Uterus (tissue), 4 donors: ENCODE results near the gene TBC1D2B. TPM values are rescaled to one million over a fixed set of nuclear protein-coding genes. Genes with fewer than 3 reads are reported as not detected.
A peak's percentile ranks its signal among the peaks of the same experiment; 100 is the strongest.

Experiments
- DNase-seq, 2 donors: peaks; one replicate each; pipeline ENCODE4 v3.0.0-alpha.2; 2019 to 2020
- H3K27ac ChIP-seq, 2 donors: fragments of 200-600 bp; sonication (generic); 1 replicate in 1 of 2; 2 replicates in 1 of 2; pipeline ENCODE4 v1.5.1; 2016 to 2018
- H3K27me3 ChIP-seq, 2 donors: fragments of 200-600 bp; sonication (generic); one replicate each; pipeline ENCODE4 v1.5.1; 2018 to 2019; ENCODE audit warnings: control low read depth in 1 of 2
- H3K36me3 ChIP-seq, 2 donors: fragments of 200-600 bp; sonication (generic); one replicate each; pipeline ENCODE4 v1.5.1; 2019; ENCODE audit warnings: control low read depth in 1 of 2
- H3K4me1 ChIP-seq, 2 donors: fragments of 200-600 bp; sonication (generic); one replicate each; pipeline ENCODE4 v1.5.1; 2018 to 2019; ENCODE audit warnings: control low read depth in 1 of 2
- H3K4me3 ChIP-seq, 2 donors: fragments of 200-600 bp; sonication (generic); 1 replicate in 1 of 2; 2 replicates in 1 of 2; pipeline ENCODE4 v1.5.1; 2018 to 2019; ENCODE audit warnings: mild to moderate bottlenecking in 1 of 2
- H3K9me3 ChIP-seq, 2 donors: fragments of 200-600 bp; sonication (generic); one replicate each; pipeline ENCODE4 v1.5.1; 2019; ENCODE audit warnings: control low read depth in 1 of 2
- POLR2A ChIP-seq, 2 donors: fragments of 450-650 bp; IDR thresholded peaks; one replicate each; pipeline ENCODE4 v1.6.1; 2016; ENCODE audit warnings: antibody characterized with exemption in 2 of 2, mild to moderate bottlenecking in 1 of 2, moderate library complexity in 1 of 2
- intact Hi-C: fragments of 100-400 bp; cut with DNase I; formaldehyde crosslinking; loops from one replicate; pipeline ENCODE4 v1.15.1; 2023; ENCODE audit warnings: low total_unique reads
- total RNA-seq, 4 donors: library from RNA; depleted of rRNA in 3 of 4; stranded (reverse); fragments of >200 nt in 3 of 4; gene quantifications; one replicate each; pipeline versions ENCODE4 v1.1.0 to v1.2.4, GENCODE V29; 2014 to 2023
- TF ChIP-seq, protein P1 (sequence below), 4 experiments: fragments of 200-600 bp in 2 of 4; fragments of 450-650 bp in 2 of 4; sonication (generic) in 2 of 4; IDR thresholded peaks; one replicate each; pipeline ENCODE4 v1.5.1; 2016 to 2019; ENCODE audit warnings: antibody characterized with exemption in 4 of 4, mild to moderate bottlenecking in 2 of 4, moderate library complexity in 1 of 4
- donor health status: DM: yes; HTN: yes; CAD: no.

The TBC1D2B gene
- total RNA-seq, 4 donors from 2014 or later: 27.7 to 89.0 (median 57.9) TPM

DNA sequence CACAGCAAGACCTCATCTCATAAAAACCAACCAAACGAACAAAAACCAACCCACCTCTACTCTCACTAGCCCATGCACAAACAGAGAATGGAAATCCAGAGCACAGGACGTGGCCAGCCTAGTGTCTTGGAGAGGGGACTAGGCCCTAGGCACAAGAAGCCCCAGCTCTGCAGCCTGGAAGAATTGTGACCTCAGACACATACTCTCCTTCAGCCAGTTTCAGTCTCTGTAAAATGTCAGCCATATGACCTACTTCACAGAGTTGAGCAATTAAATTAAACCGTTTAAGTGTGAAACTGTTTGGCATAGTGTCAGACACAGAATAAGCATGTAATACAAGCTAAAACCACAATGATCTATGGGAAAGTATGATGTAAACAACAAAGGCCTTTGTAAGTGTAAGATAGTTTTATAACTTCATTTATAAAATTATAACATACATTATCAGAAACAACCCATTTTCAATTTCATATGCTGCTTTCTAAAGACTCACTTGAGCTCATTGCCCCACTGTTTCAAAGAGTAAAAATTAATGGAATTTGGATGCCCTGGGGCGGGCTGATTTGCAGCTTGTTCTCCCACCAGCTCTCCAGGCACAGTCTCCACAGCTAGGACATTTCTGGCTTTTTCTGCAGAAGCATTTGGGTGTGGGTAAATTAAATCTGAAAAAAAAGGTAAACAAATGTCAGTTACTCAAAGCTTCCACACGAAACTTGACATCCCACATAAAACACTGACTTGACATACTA lies 32.9 kb downstream of the TBC1D2B start:
- no peaks in the 10 kb centered on the region for H3K27me3 ChIP-seq
- no peak for DNase-seq
- no peaks in the 10 kb centered on the region for H3K9me3 ChIP-seq
- intact Hi-C loops: no loop called here
- H3K27ac ChIP-seq: peak overlapping the region in 1 of 2 donors; percentile 18
- no peak overlapping the region for H3K4me3 ChIP-seq
- H3K36me3 ChIP-seq: no peaks in the 10 kb centered on the region
- peaks cover 5% of the 10 kb centered on the region in 2 donors for H3K4me1 ChIP-seq
- no peak for TF ChIP-seq POLR2A (IDR thresholded peaks at IDR 0.05)
- TF ChIP-seq, protein P1, sequence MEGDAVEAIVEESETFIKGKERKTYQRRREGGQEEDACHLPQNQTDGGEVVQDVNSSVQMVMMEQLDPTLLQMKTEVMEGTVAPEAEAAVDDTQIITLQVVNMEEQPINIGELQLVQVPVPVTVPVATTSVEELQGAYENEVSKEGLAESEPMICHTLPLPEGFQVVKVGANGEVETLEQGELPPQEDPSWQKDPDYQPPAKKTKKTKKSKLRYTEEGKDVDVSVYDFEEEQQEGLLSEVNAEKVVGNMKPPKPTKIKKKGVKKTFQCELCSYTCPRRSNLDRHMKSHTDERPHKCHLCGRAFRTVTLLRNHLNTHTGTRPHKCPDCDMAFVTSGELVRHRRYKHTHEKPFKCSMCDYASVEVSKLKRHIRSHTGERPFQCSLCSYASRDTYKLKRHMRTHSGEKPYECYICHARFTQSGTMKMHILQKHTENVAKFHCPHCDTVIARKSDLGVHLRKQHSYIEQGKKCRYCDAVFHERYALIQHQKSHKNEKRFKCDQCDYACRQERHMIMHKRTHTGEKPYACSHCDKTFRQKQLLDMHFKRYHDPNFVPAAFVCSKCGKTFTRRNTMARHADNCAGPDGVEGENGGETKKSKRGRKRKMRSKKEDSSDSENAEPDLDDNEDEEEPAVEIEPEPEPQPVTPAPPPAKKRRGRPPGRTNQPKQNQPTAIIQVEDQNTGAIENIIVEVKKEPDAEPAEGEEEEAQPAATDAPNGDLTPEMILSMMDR (IDR thresholded peaks at IDR 0.05): no peak

DNA sequence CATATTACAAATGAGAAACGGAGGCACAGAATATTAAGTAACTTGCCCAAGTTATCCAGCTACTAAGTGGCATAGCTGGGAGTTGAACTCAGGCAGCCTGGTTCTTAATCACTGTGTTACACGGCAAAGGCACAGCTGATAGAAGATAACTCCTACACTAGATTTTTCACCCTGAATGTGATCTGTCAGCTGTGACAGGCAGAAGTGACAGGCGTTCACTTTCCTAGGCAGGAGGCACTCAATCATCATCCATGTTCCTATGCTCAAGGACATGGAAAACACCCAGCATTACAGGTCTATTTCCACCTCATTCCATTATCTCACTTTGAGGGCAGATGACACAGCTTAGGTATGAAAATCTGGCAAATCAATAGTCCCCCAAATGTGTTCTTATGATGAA lies 35.6 kb downstream of the TBC1D2B start:
- Histone ChIP-seq H3K36me3 (no peaks in the 10 kb centered on the region), H3K27ac (peak overlapping the region in 1 of 2 donors; percentile 35), H3K9me3 (no peaks in the 10 kb centered on the region), H3K4me3 (no peak overlapping the region), H3K27me3 (no peaks in the 10 kb centered on the region), H3K4me1 (no peaks in the 10 kb centered on the region)
- intact Hi-C loops: no loop called here
- no peak for TF ChIP-seq POLR2A (IDR thresholded peaks at IDR 0.05)
- TF ChIP-seq, protein P1 (IDR thresholded peaks at IDR 0.05): no peak
- no peak for DNase-seq

DNA sequence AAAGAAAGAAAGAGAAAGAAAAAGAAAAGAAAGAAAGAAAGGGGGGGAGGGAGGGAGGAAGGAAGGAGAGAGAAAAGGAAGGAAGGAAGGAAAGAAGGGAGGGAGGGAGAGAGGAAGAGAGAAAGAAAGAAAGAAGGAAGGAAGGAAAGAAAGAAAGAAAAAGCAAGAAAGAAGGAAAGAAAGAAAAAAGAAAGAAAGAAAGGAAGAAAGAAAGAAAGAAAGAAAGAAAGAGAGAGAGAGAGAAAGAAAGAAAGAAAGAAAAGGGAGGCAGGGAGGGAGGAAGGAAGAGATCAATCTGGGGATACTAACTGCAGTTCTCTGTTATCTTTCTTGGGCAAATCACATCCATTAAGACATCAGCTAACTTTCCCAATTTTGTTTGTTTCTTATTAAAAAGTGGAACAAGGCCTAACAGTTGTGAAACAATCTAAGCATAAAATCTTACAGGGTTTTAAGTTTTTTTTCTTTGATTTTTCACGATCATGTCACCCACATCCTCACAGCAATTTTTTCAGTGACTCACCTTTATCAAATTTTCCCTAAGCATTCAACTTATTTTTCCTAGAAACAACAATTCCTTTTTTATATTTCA lies 36.8 kb downstream of the TBC1D2B start:
- H3K27ac ChIP-seq: peak overlapping the region; percentile 5 to 41

DNA sequence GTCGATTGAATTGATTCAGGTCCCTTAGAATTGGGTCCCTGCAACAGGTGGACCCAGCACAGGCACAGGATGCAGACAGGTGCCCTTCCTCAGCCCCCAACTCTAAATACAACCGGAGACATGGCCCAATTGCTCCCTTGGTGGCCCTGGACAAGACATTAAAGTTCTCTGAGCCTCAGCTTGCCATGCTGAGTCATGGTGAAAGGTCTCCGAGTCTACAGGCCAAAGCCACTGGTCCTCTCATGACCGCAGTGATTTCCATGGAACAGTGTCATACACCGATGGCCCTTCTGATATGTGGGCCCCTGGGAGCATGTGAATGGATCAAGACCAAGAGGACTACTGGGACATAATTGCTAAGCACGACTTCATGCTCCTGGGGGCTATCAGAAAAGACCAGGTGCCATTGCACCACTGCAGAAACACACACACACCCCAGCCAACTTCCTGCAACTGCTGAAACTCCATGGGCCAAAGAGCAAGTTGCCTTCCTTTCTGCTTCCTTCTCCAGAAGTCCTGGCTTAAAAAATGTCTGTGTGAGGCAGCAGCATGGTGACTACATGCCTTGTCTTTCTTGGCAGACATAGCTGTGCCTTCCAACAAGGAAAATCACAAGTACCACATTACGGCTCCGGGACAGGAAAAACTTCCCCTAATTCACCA lies 38.8 kb downstream of the TBC1D2B start:
- DNase-seq: no peak
- Histone ChIP-seq H3K36me3 (no peaks in the 10 kb centered on the region), H3K27me3 (no peaks in the 10 kb centered on the region), H3K4me1 (peaks cover 4 to 15% of the 10 kb centered on the region in 2 donors), H3K4me3 (no peak overlapping the region), H3K9me3 (no peaks in the 10 kb centered on the region), H3K27ac (peak overlapping the region in 1 of 2 donors; percentile 13)
- TF ChIP-seq POLR2A (IDR thresholded peaks at IDR 0.05): no peak
- TF ChIP-seq, protein P1 (IDR thresholded peaks at IDR 0.05): no peak
- intact Hi-C loops: no loop called here

More for the DNA sequence above, 36.8 kb downstream of the TBC1D2B start:
- intact Hi-C loops: no loop called here
- TF ChIP-seq POLR2A (IDR thresholded peaks at IDR 0.05): no peak
- TF ChIP-seq, protein P1 (IDR thresholded peaks at IDR 0.05): no peak
- no peak overlapping the region for H3K4me3 ChIP-seq
- peaks cover 2% of the 10 kb centered on the region in 2 donors for H3K4me1 ChIP-seq
- no peak for DNase-seq
- no peaks in the 10 kb centered on the region for H3K9me3 ChIP-seq
- H3K27me3 ChIP-seq: no peaks in the 10 kb centered on the region
- H3K36me3 ChIP-seq: no peaks in the 10 kb centered on the region
